CD1c-positive myeloid dendritic cell (primary cell): ENCODE measurements around the gene ASPG.

ENCODE experiments used
- DNase-seq: peaks from one replicate; pipeline ENCODE4 v3.0.0-alpha.2; 2016; ENCODE audit errors: extremely low spot score

ASPG gene

DNA sequence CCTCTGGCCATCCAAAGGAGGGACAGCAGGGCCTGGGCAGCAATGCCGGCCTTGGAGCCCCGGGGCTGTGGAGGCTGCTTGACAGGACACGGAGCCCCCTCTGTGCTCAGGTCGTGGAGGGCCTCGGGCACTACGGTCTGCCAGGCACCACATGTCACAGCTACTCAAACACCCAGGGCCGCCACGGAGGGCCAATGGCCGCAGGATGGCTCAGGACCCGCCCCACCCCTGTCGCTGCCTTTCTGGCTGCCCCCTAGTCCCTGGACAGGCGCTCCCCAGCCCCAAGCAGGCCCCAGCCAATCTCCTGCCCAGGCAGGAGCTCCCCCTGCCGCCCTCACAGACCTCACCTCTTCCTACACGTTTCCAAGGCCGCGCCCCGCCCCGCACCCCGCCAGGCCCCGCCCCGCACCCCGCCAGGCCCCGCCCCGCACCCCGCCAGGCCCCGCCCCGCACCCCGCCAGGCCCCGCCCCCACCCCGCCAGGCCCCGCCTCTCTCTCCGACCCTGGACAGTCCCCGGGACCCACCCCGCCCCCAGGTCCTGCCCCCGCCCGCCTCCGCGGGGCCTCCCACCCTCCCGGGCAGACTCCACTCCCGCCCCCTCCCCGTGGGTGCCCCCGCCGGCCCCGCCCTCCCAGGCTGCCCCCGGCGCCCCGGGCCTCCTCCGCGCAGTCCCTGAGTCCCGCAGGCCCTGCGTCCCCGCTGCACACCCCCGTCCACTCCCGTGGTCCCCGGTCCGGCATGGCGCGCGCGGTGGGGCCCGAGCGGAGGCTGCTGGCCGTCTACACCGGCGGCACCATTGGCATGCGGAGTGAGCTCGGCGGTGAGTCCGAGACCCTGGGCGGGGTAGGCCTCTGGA is at the start of gene ASPG:
Gene ASPG (plus strand): TSS at position 669 of the 857 bp plus-strand sequence. CDS start 71 bp downstream, at position 740.
- DNase-seq, result no peak

DNA sequence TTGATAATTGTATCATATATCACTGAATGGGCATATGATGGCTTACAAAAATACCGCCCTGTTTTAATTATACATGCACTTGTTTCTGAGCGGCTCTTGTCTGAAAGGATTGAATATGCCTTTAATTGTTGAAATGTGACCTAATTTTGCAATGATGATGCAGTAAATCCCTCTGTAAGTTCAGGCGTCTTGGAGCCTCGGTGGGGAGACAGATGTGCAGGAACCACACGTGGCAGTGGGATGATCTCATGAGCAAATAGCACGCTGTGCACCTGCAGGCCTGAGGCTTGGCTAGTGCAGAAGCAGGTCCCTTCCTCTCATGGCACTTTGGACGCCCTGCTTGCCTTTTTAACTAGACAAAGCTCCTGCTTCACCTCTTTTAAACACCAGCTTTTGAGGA is 49.3 kb upstream of the ASPG start:
- DNase-seq, result no peak

DNA sequence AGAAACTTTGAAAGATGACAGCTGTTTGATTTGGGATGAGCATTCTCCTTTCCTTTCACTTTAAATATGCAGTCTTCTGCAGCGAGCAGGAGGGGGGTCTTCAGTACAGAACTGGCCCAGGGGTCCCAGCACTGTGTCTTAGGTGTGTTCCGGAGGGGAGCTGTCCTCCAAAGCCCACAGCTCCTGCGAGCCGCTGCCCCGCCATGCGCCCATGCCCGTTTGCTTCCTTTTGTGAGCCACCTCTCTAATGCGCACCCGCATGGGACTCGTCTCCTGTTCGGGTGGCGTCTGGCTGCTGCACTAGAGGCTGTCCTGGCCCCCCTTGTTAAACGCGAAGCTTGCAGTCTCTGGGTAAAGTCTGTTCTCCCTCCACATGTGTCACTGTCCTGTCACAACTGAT is 48.4 kb upstream of the ASPG start:
- DNase-seq, result no peak

DNA sequence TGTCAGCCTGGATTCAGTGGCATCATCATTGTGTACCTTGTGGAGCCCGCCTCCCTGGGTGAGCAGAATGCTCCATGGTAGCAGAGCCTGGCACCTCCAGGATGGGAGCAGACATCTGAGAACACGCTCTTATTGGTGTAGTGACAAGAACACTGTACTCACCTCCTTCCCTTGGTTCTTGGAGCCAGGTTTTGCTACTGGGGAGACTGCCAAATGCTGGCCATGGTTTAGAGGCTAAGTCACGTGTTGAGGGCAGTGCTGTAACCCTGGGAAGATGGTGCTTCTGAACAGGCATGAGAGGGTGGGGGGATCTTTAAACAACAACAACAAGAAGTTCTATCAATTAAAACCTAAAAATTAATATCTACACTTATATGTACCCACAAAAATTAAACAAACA is 47.6 kb upstream of the ASPG start:
- DNase-seq, result no peak

DNA sequence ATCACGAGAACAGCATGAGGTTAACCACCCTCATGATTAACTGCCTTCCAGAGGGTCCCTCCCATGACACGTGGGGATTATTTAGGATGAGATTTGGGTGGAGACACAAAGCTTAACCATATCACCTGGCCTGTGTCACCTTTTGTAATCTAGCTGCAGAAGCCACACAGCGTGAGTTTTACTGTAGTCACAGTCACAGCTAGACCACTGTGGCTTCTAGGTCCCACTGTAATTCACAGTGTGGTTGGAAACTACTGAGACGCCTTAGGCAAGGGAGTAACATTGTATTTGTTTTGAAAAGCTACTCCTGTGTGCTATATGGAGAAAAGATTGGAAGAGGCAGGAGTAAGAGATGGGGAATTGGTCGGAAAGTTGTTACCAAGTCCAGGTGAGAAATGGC is 46.3 kb upstream of the ASPG start:
- DNase-seq, result no peak

DNA sequence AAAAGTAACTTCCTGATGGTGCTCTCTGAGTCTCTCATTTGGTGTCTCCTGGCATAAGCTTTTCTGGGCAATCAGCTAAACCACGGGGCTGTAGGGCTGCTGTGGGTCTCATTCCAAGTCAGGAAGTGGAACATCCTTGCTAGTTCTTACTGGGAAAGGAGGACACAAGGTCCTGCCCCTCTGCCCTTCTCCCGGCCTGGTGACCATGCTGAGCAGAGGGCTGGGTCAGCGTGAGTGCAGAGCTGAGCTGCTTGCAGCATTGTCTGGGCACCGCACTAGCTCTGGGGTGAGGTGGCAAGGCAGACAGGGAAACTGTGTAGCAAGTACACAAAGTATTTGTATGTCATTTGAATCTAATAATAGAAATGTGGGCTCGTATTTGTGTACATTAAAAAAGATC is 45.0 kb upstream of the ASPG start:
- DNase-seq, result no peak

DNA sequence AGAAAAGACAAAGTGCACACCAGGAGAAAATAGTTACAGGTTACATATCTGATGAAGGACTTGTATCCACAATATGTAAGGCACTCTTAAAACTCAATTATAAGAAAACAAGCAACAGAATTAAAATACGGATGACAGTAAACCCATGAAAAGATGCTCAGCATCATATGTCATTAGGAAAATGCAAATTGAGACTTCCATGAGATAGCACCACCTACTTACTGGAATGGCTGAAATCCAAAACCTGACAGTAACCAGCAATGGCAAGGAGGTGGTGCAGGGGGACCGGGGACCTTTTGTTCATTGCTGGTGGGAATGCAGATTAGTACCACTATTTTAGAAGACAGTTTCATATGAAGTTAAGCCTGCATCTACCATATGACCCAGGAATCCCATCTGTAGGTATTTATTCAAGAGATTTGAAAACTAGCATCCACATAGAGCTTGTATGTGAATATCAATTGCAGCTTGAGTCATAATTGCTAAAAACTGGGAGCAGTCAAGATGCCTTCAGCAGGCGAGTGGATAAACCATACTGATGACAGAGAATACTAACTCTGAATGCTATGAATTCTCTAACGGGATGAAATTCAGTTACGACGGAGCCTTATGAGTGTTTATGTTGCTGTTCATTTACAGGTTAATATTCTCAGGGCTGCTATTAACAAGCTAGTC is 43.9 kb upstream of the ASPG start:
- DNase-seq, result no peak

DNA sequence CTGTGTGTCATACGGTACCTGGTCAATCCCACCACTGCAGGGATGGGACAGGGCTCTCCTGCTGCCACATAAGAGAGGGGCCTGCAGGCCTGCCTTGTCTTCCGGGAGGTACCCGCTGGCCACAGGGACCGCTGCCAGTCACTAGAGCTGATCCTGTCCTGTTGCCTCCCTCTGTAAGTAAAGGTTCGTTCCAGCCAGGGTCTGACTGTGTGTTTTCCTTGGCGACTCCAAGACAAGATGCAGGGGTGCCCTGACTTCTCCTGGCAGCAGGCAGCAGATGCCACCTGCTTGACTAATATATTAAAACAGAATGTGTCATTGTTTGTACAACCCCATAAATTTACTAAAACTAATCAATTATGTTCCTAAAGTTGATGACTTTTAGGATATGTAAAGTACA is 41.5 kb upstream of the ASPG start:
- DNase-seq, result no peak

DNA sequence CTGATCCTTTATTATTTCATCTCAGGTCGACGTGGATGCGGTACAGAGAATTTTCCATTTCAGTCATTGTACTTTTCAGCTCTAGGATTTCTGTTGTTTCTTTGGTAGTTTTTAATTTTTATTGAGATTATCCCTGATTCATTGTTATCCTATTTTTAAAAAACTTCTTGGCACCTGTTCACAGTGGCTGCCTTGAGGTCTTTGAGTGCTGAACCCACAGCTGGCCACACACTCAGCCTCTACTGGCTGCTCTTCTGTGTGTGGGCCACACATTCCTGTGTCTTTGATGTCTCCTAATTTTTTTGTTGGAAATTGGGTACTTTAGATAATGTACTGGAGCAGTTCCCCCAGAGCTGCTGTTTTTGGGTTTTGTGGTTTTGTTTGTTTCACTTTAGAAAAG is 37.7 kb upstream of the ASPG start:
- DNase-seq, result no peak

DNA sequence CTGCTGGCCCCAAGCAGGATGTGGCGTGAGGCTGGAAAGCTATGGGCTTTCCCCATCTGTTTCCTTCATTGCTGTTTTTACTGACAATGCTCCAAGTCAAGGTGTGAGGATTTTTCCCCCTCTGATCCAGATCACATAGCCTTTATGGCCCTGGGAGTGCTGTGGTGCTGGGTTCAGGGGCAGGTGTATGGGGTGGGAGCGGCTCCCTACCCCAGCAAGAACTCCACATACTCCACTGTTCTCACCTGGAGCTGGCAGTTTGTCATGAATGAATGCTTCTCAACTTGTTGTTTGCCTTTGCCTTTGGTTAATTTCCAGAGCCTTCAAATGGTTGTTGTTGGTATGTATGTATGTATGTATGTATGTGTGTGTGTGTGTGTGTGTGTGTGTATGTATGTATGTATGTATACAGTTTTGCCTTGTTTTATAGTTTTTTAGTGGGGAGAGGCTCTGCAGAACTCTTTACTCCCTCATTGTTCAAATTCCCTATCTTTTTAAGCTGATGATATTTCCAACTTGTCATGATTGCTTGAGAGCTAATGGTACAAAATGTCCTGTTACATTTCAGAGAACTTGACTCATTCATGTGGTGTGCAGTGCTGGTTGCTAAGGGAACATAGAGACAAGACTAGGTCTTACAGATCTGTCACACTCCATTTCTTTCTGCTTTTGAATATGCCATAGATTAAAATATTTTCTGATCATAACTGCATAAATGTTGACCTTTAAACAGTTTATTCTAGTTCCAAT is 36.6 kb upstream of the ASPG start:
- DNase-seq, result no peak

DNA sequence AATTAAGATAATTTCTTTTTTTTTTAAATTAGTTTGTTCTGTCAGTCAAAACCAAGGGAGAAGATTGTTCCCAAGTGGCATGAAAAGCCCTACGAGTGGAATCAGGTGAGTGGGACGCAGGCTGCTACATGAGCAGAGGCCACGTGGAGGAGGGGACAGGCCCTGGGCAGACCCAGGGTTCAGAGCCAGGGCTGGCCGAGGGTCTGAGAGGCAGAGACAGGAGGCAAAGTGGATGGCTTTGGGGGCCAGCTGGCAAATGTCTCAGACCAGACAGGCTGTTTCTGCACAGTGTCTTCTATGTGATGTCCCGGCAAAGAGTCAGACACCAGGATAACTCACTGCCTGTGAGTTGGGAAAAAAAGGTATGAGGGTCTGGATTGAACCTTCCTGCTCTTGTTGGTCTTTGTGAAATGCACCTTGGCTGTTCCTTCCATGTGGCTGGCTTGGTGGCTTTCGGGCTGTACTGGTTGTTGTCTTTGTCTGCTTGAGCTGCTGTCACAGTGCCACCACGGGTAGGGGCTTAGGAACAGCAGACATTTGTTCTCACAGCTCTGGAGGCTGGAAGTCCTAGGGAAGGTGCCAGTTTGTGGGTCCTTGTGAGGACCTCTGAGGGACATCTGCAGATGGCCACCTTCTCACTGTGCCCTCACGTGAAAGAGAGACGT is 35.8 kb upstream of the ASPG start:
- DNase-seq, result no peak

DNA sequence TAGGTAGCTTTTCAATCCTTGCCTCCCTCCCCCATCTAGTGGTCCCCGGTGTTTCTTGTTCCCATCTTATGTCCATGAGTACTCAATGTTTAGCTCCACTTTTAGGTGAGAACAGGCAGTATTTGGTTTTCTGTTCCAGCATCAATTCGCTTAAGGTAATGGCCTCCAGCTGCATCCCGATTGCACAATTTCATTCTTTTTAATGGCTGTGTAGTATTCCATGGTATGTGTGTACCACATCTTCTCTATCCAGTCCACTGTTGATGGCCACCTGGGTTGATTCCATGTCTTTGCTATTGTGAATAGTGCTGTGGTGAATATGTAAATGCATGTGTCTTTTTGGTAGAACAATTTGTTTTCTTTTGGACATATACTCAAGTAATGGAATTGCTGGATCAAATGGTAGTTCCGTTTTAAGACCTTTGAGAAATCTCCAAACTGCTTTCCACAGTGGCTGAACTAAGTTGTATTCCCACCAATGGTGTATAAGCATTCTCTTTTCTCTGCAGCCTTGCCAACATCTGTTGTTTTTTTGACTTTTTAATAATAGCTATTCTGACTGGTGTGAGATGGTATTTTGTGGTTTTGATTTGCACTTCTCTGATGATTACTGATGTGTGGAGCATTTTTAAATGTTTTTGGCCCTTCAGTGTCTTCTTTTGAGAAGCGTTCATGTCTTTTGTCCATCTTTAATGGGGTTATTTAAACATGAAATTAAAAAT is 34.2 kb upstream of the ASPG start:
- DNase-seq, result no peak

DNA sequence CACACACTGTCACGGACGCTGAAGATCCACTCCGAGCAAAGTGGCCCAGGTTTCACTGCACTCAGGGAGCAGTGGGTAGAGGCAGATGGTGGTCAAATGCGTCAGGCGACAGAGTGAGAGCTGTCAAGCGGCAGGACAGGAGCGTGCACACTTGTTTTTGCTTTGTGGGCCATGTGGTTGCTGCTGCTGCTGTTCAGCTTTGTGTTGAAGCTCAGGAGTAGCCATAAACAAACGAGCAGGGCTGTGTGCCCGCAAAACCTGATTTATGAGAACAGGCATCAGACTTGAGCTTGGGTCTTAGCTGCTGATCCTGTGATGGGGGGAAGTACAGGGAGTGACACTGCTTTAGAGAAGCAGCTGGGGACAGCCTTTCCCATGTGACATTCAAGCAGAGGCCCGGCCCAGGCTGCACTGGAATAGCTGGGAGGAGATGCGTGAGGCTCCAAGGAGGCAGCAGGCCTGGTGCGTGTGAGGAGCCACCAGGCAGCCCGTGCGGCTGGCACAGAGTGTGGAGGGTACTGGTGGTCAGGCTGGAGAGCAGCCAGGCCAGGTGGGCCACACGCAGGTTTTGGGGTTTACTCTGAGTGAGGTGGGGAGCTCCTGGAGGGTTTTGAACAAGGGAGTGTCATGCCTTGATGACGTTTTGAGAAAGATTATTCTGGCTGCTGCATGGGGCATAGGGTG is 31.1 kb upstream of the ASPG start:
- DNase-seq, result no peak

DNA sequence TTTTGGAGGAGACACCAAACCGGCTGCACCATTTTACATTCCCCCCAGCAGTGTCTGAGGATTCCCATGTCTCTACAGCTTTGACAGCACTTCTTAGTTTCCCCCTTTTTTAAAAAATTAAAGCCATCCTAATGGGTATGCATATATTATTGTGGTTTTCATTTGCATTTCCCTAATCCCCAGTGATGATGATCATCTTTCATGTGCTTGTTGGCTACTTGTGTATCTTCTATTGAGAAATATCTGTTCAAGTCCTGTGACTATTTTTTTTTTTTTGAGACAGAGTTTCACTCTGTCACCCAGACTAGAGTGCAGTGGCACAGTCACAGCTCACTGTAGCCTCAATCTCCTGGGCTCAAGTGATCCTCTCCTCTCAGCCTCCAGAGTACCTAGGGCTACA is 23.2 kb upstream of the ASPG start:
- no peak for DNase-seq

DNA sequence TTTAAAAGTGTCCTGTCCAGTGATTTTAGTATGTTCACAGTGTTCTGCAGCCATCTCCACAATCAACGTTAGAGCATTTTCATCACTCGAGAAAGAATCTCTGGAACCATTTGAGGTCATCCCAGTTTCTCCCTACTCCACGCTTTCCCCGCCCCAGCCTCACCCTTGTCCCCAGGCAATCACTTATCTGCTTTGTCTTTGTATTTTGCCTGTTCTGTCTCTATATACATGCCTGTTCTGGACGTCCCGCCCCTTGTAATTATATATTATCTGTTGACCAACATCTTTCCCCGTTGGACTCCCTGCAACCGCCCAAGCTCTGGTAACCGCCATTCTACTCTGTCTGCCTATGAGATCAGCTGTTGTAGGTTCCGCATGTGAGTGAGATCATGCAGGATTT is 21.5 kb upstream of the ASPG start:
- DNase-seq, result no peak

DNA sequence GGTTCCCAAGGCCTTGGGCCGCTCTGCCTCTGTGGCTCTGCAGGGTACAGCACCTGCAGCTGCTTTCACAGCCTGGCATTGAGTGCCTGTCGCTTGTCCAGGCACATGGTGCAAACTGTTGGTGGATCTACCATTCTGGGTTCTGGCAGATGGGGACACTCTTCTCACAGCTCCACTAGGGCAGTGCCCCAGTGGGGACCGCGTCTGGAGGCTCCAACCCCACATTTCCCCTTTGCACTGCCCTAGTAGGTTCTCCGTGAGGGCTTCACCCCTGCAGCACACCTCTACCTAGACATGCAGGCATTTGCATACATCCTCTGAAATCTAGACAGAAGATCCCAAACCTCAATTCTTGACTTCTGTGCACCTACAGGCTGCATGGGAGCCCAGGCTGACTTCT is 19.2 kb upstream of the ASPG start:
- no peak for DNase-seq

DNA sequence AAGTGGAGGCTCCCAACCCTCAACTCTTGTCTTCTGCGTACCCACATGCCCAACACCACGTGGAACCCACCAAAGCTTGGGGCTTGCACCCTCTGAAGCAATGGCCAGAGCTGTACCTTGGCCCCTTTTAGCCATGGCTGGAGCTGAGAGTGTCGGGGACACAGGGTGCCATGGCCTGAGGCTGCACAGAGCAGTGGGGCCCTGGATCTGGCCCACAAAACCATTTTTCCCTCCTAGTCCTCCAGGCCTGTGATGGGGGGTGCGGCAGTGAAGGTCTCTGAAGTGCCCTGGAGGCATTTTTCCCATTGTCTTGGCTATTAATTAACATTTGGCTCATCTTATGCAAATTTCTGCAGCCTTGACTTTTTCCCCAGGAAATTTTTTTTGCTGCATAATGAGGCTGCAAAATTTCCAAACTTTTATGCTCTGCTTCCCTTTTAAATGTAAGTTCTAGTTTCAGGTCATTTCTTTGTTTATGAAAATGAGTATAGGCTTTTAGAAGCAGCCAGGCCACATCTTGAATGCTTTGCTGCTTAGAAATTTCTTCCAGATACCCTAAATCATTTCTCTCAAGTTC is 18.7 kb upstream of the ASPG start:
- DNase-seq, result no peak

DNA sequence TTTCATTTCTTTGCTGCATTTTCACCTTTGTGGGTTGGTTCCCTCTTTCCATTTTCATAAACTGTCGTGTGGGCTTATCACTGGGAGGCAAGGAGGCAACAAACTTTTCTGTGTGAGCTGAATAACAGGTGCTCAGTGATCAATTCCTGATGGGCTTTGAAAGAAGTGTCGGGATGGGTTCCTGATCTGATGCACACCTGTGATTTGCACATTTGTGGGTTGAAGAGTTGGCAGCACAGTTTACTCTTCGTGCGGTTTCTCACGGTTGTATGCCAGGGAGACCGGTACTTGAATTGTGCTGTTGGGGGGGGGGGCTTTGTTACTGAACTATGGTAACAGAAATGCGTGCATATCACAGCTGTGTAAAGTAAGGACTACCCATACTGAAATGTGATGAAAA is 16.0 kb upstream of the ASPG start:
- no peak for DNase-seq

DNA sequence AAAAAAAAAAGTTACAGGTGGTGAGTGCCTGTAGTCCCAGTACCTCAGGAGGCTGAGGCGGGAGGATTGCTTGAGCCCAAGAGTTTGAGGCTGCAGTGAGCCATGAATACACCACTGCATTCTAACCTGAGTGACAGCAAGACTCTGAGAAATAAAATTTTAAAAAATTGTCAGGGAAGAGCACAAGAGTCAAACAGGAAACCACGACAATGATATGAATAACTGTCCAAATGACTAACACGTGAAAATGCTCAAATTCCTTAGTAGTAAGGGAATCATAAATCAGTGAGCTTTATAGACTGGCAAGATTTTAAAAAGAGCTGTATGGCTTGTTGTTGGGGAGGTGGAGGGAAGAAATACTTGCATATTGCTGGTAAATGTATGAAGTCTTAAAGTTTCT is 12.9 kb upstream of the ASPG start:
- DNase-seq, result no peak

DNA sequence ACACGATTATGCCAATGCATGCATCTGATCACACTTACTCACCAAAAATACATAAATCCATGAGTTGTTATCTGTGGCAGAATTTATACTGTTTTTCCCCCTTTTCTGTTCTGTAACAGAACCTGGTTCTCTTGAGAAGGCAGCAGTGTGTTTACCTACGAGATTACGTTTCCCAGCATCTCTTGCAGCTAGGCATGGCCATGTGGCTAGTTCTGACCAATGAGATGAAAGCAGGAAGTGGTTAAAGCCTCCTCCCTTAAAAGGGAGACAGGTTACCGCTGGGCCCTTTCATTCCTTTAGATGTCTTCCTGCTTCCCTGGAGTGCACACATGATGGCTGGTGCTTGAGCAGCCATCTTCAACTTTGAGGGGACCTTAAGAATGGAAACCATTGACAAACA is 11.7 kb upstream of the ASPG start:
- no peak for DNase-seq
